ENCODE data around the gene RPP30. TPM values are rescaled to one million over a fixed set of nuclear protein-coding genes. Genes with fewer than 3 reads are reported as not detected.

Gene RPP30
- total RNA-seq, 1 donor from 2014 or later, result 31.6 TPM

DNA sequence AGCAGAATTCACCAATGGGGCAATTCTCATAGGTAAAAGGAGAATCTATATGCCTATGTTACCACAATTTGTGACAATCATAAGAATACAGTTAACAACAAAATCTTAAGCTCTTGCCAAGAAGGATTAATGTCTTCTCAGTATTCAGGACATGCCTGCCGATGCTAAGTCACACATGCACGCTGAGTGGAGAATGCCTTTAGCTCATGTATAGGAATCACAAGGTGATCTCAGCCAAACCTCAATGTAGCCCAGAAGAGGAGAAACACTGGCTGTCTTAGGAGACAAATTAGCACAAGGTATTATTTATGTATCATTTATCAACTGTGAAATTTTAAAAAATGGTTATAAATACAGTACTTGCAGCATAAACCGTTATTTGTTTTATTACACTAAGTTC lies 16.6 kb upstream of the RPP30 start:
- Histone ChIP-seq H3K36me3 (no peaks in the 10 kb centered on the region), H3K9me3 (replicated peaks) (peaks cover 16% of the 10 kb centered on the region), H3K4me1 (peaks cover 10% of the 10 kb centered on the region), H3K4me3 (no peak overlapping the region), H3K27me3 (ENCODE audit: low read depth) (peaks cover 69% of the 10 kb centered on the region), H3K27ac (replicated peaks) (no peak overlapping the region)
- TF ChIP-seq CTCF (IDR thresholded peaks at IDR 0.05; ENCODE audit: borderline replicate concordance), result no peak
- no peak for DNase-seq
- intact Hi-C loops (cut with micrococcal nuclease), result no loop called here

GRCh38 chr10:90856261-90856660 lies 15.5 kb upstream of the RPP30 start:
- no peak for DNase-seq
- peaks cover 5% of the 10 kb centered on the region for H3K9me3 ChIP-seq (replicated peaks)
- no peak overlapping the region for H3K4me3 ChIP-seq
- H3K27me3 ChIP-seq (ENCODE audit: low read depth), result peaks cover 68% of the 10 kb centered on the region
- intact Hi-C loops (cut with micrococcal nuclease), result no loop called here
- TF ChIP-seq CTCF (IDR thresholded peaks at IDR 0.05; ENCODE audit: borderline replicate concordance), result no peak
- H3K36me3 ChIP-seq, result no peaks in the 10 kb centered on the region
- peaks cover 10% of the 10 kb centered on the region for H3K4me1 ChIP-seq
- no peak overlapping the region for H3K27ac ChIP-seq (replicated peaks)

- Histone ChIP-seq H3K36me3 (no peaks in the 10 kb centered on the region), H3K4me1 (peaks cover 10% of the 10 kb centered on the region), H3K27me3 (ENCODE audit: low read depth) (peaks cover 62% of the 10 kb centered on the region), H3K27ac (replicated peaks) (no peak overlapping the region), H3K4me3 (peak overlapping the region; percentile 74), H3K9me3 (replicated peaks) (no peaks in the 10 kb centered on the region)
- no peak for TF ChIP-seq CTCF (IDR thresholded peaks at IDR 0.05; ENCODE audit: borderline replicate concordance)
- intact Hi-C loops (cut with micrococcal nuclease), result no loop called here
- no peak for DNase-seq
Observed at GRCh38 chr10:90856964-90857634, 14.7 kb upstream of the RPP30 start.

DNA sequence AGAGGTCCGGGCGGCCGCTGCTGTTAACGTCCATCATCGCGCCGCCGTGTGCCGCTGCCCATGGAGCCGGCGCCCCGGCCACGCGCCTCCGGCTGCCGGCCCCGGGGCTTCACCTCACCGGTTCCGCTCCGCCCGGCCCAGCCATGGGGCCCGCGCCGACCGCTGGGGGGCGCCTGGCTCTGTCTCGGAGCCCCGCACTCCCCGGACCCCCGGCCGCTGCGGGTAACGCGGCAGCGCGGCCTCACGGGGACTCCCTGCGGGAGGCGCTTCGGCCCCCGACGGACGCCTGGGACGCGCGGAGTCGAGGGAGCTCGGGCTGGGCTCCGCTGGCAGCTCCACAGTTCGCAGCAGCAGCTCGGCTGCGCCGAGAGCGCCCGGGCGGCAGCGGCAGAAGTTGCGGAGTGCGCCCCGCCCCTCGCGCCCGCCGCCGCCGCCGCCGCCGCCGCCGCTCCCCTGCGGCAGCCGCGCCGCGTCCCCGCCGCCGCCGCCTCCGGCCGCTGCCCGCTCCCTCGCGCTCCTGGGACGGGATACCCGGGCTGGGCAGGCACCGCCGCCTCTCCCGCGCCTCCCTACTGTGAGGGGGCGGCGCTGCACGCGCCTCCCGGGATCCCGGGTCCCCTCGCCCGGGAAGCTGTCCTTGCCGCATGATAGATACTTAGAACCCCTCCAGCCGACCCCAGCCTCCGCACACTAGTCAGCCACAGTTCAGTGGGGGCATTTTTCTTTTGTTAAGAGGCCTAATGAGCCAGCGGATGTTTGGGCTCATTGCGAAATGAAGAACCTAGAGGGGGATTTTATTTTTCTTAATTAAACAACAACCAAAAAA lies 13.9 kb upstream of the RPP30 start, which contains the start of gene HTR7:
HTR7 (minus strand) TSS at position 405 of the 826 bp plus-strand sequence; CDS start at position 37, 368 bp downstream.
- no peaks in the 10 kb centered on the region for H3K9me3 ChIP-seq (replicated peaks)
- peak; percentile 65 for DNase-seq
- H3K4me1 ChIP-seq, result peaks cover 10% of the 10 kb centered on the region
- peaks cover 54% of the 10 kb centered on the region for H3K27me3 ChIP-seq (ENCODE audit: low read depth)
- no peaks in the 10 kb centered on the region for H3K36me3 ChIP-seq
- peak within 1 kb of the TSS; percentile 55 for H3K27ac ChIP-seq (replicated peaks)
- intact Hi-C loops (cut with micrococcal nuclease), result no loop called here
- peak within 1 kb of the TSS; percentile 74 for H3K4me3 ChIP-seq
- peak; percentile 72 for TF ChIP-seq CTCF (IDR thresholded peaks at IDR 0.05; ENCODE audit: borderline replicate concordance)

DNA sequence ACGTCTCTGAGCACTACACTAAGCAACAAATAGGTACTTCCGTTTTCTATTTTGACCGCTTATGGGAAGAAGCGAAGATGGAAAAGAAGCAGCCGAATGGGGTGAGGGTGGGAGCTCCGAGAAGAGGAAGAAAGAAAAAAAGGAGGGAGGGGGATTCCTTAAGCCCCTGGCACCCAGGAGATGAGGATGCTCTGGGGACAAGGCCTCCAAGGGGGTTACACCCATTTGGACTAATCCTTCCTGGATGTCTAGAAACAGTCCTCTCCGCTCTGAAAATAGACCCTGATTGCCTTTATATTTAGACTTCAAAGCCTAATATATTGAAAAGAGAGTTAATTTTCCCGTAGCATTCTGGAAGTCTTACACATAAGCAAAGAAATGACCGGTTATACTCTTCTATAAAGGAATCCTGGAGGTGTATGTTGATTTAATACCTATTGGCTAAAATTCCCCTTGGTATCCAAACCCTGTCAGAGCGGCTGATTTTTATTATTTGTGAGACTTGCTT lies 13.3 kb upstream of the RPP30 start:
- H3K27me3 ChIP-seq (ENCODE audit: low read depth), result peaks cover 52% of the 10 kb centered on the region
- DNase-seq, result no peak

More for the DNA sequence above, 13.3 kb upstream of the RPP30 start:
- no peak for TF ChIP-seq CTCF (IDR thresholded peaks at IDR 0.05; ENCODE audit: borderline replicate concordance)
- intact Hi-C loops (cut with micrococcal nuclease), result no loop called here
- H3K4me1 ChIP-seq, result peaks cover 10% of the 10 kb centered on the region
- H3K36me3 ChIP-seq, result no peaks in the 10 kb centered on the region
- H3K27ac ChIP-seq (replicated peaks), result peak overlapping the region; percentile 55
- H3K4me3 ChIP-seq, result peak overlapping the region; percentile 74
- H3K9me3 ChIP-seq (replicated peaks), result no peaks in the 10 kb centered on the region
